Neural cell (in vitro differentiated cells): ENCODE results near the gene CMTM8. TPM values are rescaled to one million over a fixed set of nuclear protein-coding genes. Genes with fewer than 3 reads are reported as not detected.

ENCODE experiments used
- H2AFZ ChIP-seq: fragments of 200-600, 300-800 bp; sonication (generic), shearing (Covaris generic); 2 replicates; pipeline ENCODE4 v1.6.0; 2014; ENCODE audit warnings: low read depth, mild to moderate bottlenecking, antibody characterized with exemption, low read length, moderate library complexity
- H3F3A ChIP-seq: fragments of 200-600 bp; shearing (Covaris generic); 2 replicates; pipeline ENCODE4 v1.6.1; 2016; ENCODE audit warnings: mild to moderate bottlenecking, moderate library complexity, mixed read lengths, antibody characterized with exemption, low read length; ENCODE audit not compliant: insufficient read depth, poor library complexity, severe bottlenecking
- H3K27ac ChIP-seq: fragments of 200-600, 300-800 bp; sonication (generic), shearing (Covaris generic); 2 replicates; pipeline ENCODE4 v1.5.1; 2014; ENCODE audit warnings: mild to moderate bottlenecking, low read length, moderate library complexity
- H3K27me3 ChIP-seq: fragments of 300-800, 200-600 bp; sonication (generic), shearing (Covaris generic); 2 replicates; pipeline ENCODE4 v1.6.0; 2014; ENCODE audit warnings: mild to moderate bottlenecking, low read depth, low read length, moderate library complexity; ENCODE audit not compliant: insufficient read depth
- H3K36me3 ChIP-seq: fragments of 300-800, 200-600 bp; sonication (generic), shearing (Covaris generic); 2 replicates; pipeline ENCODE4 v1.5.1; 2014; ENCODE audit warnings: mild to moderate bottlenecking, antibody characterized with exemption, low read length, moderate library complexity; ENCODE audit not compliant: insufficient read depth
- H3K4me2 ChIP-seq: fragments of 300-800, 200-600 bp; sonication (generic), shearing (Covaris generic); 2 replicates; pipeline ENCODE4 v1.6.0; 2014; ENCODE audit warnings: mild to moderate bottlenecking, low read length
- H3K4me3 ChIP-seq: fragments of 300-800, 200-600 bp; sonication (generic), shearing (Covaris generic); 2 replicates; pipeline ENCODE4 v1.5.1; 2014; ENCODE audit warnings: mild to moderate bottlenecking, low read length, moderate library complexity
- H3K79me2 ChIP-seq: fragments of 200-600 bp; shearing (Covaris generic); replicated peaks from 2 replicates; pipeline ENCODE4 v1.6.0; 2014; ENCODE audit warnings: mild to moderate bottlenecking, low read length, moderate library complexity; ENCODE audit not compliant: insufficient read depth
- H3K9ac ChIP-seq: fragments of 300-800, 200-600 bp; sonication (generic), shearing (Covaris generic); 2 replicates; pipeline ENCODE4 v1.6.1; 2016; ENCODE audit warnings: mild to moderate bottlenecking, low read length, mixed read lengths
- H3K9me2 ChIP-seq: fragments of 200-600 bp; shearing (Covaris generic); 2 replicates; pipeline ENCODE4 v1.6.1; 2016; ENCODE audit warnings: mild to moderate bottlenecking, low read length, mixed read lengths; ENCODE audit not compliant: insufficient read depth
- H3K9me3 ChIP-seq: fragments of 200-600, 300-800 bp; sonication (generic), shearing (Covaris generic); 2 replicates; pipeline ENCODE4 v1.6.1; 2016; ENCODE audit warnings: mild to moderate bottlenecking, mixed run types, low read length, moderate library complexity, mixed read lengths
- H4K20me1 ChIP-seq: fragments of 200-600 bp; shearing (Covaris generic); 2 replicates; pipeline ENCODE4 v1.6.1; 2016; ENCODE audit warnings: mild to moderate bottlenecking, mixed run types; ENCODE audit not compliant: insufficient read depth
- EP300 ChIP-seq: fragments of 450-650 bp; conservative IDR thresholded peaks from 2 replicates; pipeline ENCODE4 v1.6.1; 2014; ENCODE audit warnings: antibody characterized with exemption, mild to moderate bottlenecking, moderate library complexity; ENCODE audit not compliant: poor library complexity, severe bottlenecking
- EZH2 ChIP-seq: fragments of 200-600, 300-800 bp; shearing (Covaris generic), sonication (generic); IDR thresholded peaks from 2 replicates; pipeline ENCODE4 v1.6.1; 2014; ENCODE audit warnings: antibody characterized with exemption, low read length, borderline replicate concordance, mild to moderate bottlenecking; ENCODE audit not compliant: insufficient read depth, poor library complexity, severe bottlenecking
- MXI1 ChIP-seq: fragments of 450-650 bp; conservative IDR thresholded peaks from 2 replicates; pipeline ENCODE4 v1.6.1; 2014; ENCODE audit warnings: antibody characterized with exemption, mild to moderate bottlenecking; ENCODE audit not compliant: poor library complexity, severe bottlenecking
- POLR2AphosphoS5 ChIP-seq: IDR thresholded peaks from 2 replicates; pipeline ENCODE4 v1.6.1; 2012
- RAD21 ChIP-seq: fragments of 450-650 bp; conservative IDR thresholded peaks from 2 replicates; pipeline ENCODE4 v1.6.1; 2014; ENCODE audit warnings: antibody characterized with exemption, mild to moderate bottlenecking, moderate library complexity
- REST ChIP-seq: IDR thresholded peaks from 2 replicates; pipeline ENCODE4 v1.6.1; 2012; ENCODE audit warnings: borderline replicate concordance
- SMC3 ChIP-seq: fragments of 450-650 bp; conservative IDR thresholded peaks from 2 replicates; pipeline ENCODE4 v1.6.1; 2014; ENCODE audit warnings: antibody characterized with exemption, mild to moderate bottlenecking, moderate library complexity; ENCODE audit not compliant: poor library complexity
- TAF1 ChIP-seq: IDR thresholded peaks from 2 replicates; pipeline ENCODE4 v1.6.1; 2012; ENCODE audit warnings: low read depth
- polyA plus RNA-seq: library from polyadenylated mRNA; depleted of rRNA; stranded (reverse); fragments of >200 nt; gene quantifications from 2 replicates; pipeline ENCODE4 v1.2.3, GENCODE V29; 2014
- TF ChIP-seq, protein P1 (sequence below): fragments of 450-650 bp; IDR thresholded peaks from 2 replicates; pipeline ENCODE4 v1.5.1; 2014; ENCODE audit warnings: antibody characterized with exemption, mild to moderate bottlenecking, moderate library complexity; ENCODE audit not compliant: poor library complexity, severe bottlenecking

CMTM8 gene
- polyA plus RNA-seq, 1 donor from 2014 or later: not detected

GRCh38 chr3:32334675-32335074 lies 96.2 kb downstream of the CMTM8 start:
- Histone ChIP-seq H2AFZ (no peak overlapping the region), H3K27ac (no peak overlapping the region), H3K36me3 (no peaks in the 10 kb centered on the region), H3K9ac (no peak overlapping the region), H4K20me1 (no peaks in the 10 kb centered on the region), H3K27me3 (no peaks in the 10 kb centered on the region), H3K79me2 (no peaks in the 10 kb centered on the region), H3F3A (no peaks in the 10 kb centered on the region), H3K9me3 (no peaks in the 10 kb centered on the region), H3K4me2 (no peak overlapping the region), H3K4me3 (no peak overlapping the region), H3K9me2 (no peaks in the 10 kb centered on the region)
- TF ChIP-seq EZH2 (no peak), RAD21 (no peak)

DNA sequence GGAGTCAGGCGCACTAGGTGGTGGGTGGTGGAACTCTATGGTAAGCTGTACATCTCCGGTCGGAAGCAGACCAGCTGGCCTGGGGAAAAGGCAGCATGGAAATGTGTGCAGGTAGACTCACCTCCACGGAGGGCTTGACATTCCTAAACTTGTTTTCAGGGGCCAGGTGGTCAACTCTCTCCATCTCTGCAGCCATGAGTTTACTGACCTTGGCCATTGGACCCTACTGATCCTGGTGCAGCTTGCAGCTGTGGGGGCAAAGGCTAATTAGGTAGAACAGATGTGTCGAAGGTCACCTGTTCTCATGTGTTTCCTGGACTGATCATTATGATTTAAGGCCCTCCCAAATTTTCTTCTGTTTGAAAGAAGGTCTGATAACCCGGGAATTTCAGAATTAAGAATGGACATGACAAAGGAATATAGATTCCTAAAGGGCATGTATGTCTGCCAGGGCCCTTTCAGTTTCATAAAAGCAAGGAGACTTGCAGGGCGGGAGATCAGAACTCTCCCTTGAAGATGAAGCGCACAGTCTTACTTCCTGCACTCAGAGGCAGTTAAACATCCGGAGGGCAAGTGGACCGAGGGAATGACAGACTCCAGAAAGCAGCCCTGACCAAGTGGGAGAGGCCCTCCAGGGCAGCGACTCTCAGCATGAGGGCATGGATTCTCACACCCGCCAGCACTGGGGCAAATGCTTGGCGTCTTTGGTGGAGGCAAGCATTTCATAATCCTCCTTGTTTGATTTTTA lies 97.1 kb downstream of the CMTM8 start:
- no peaks in the 10 kb centered on the region for H3K9me2 ChIP-seq
- H3K36me3 ChIP-seq: no peaks in the 10 kb centered on the region
- no peaks in the 10 kb centered on the region for H3K27me3 ChIP-seq
- TF ChIP-seq REST: no peak
- TF ChIP-seq MXI1: no peak
- no peak for TF ChIP-seq TAF1
- no peak for TF ChIP-seq RAD21
- TF ChIP-seq EP300: no peak
- TF ChIP-seq SMC3: no peak
- TF ChIP-seq EZH2: no peak
- H3K27ac ChIP-seq: no peak overlapping the region
- no peaks in the 10 kb centered on the region for H3K79me2 ChIP-seq
- H4K20me1 ChIP-seq: no peaks in the 10 kb centered on the region
- no peaks in the 10 kb centered on the region for H3K9me3 ChIP-seq
- no peaks in the 10 kb centered on the region for H3F3A ChIP-seq
- H2AFZ ChIP-seq: no peak overlapping the region
- no peak overlapping the region for H3K4me3 ChIP-seq
- H3K4me2 ChIP-seq: no peak overlapping the region
- no peak overlapping the region for H3K9ac ChIP-seq

DNA sequence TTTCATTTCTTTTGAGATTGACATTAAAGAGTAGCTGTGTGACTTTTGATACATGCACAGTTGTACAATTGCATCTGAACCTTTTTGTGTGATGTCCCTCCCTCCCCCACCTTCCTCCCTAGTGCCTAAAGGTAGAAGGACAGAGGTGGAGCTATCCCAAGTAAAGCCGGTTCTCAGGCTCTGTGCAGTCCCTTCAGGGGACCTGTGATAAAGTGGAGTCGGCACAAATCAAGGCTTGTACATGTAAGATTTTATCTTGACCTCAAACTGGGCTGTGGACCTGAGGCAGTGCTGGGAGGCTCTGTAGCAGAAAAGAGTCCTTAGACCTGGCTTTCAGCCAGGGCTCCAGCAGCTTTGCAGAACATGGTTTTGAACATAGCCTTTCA lies 97.6 kb downstream of the CMTM8 start:
- no peak overlapping the region for H3K4me2 ChIP-seq
- no peaks in the 10 kb centered on the region for H3K9me3 ChIP-seq
- H3K4me3 ChIP-seq: no peak overlapping the region
- H3K9ac ChIP-seq: no peak overlapping the region
- no peaks in the 10 kb centered on the region for H3K36me3 ChIP-seq
- no peaks in the 10 kb centered on the region for H3K9me2 ChIP-seq
- H2AFZ ChIP-seq: no peak overlapping the region
- no peaks in the 10 kb centered on the region for H3K27me3 ChIP-seq
- no peak for TF ChIP-seq MXI1
- TF ChIP-seq, protein P1, sequence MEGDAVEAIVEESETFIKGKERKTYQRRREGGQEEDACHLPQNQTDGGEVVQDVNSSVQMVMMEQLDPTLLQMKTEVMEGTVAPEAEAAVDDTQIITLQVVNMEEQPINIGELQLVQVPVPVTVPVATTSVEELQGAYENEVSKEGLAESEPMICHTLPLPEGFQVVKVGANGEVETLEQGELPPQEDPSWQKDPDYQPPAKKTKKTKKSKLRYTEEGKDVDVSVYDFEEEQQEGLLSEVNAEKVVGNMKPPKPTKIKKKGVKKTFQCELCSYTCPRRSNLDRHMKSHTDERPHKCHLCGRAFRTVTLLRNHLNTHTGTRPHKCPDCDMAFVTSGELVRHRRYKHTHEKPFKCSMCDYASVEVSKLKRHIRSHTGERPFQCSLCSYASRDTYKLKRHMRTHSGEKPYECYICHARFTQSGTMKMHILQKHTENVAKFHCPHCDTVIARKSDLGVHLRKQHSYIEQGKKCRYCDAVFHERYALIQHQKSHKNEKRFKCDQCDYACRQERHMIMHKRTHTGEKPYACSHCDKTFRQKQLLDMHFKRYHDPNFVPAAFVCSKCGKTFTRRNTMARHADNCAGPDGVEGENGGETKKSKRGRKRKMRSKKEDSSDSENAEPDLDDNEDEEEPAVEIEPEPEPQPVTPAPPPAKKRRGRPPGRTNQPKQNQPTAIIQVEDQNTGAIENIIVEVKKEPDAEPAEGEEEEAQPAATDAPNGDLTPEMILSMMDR: no peak
- no peak for TF ChIP-seq EZH2
- no peak for TF ChIP-seq SMC3
- no peak for TF ChIP-seq TAF1
- no peak for TF ChIP-seq POLR2AphosphoS5
- TF ChIP-seq REST: no peak
- no peak for TF ChIP-seq EP300
- no peak for TF ChIP-seq RAD21
- no peaks in the 10 kb centered on the region for H4K20me1 ChIP-seq
- no peaks in the 10 kb centered on the region for H3F3A ChIP-seq
- H3K27ac ChIP-seq: no peak overlapping the region
- no peaks in the 10 kb centered on the region for H3K79me2 ChIP-seq
